GM20000 (cell line): Measurements from ENCODE around the gene MMD2.
A peak's percentile ranks its signal among the peaks of the same experiment; 100 is the strongest.

Source experiments
- DNase-seq: peaks from one replicate; pipeline ENCODE4 v3.0.0; 2012; ENCODE audit warnings: low spot score
- CTCF ChIP-seq: IDR thresholded peaks from 2 replicates; pipeline ENCODE4 v1.5.1; 2012; ENCODE audit warnings: mild to moderate bottlenecking, control low read depth; ENCODE audit errors: extremely low read depth, missing control alignments

The MMD2 gene

GRCh38 chr7:4951304-4951703 lies 7.7 kb downstream of the MMD2 start:
- peak; percentile 5 for DNase-seq
- no peak for TF ChIP-seq CTCF

- TF ChIP-seq CTCF: no peak
- no peak for DNase-seq
Observed at GRCh38 chr7:4948402-4948801, 10.6 kb downstream of the MMD2 start.

- no peak for TF ChIP-seq CTCF
- no peak for DNase-seq
Observed at GRCh38 chr7:4945949-4946348, 13.0 kb downstream of the MMD2 start.

- no peak for DNase-seq
- no peak for TF ChIP-seq CTCF
Observed at GRCh38 chr7:4944939-4945338, 14.0 kb downstream of the MMD2 start.

GRCh38 chr7:4943297-4943696 lies 15.7 kb downstream of the MMD2 start:
- TF ChIP-seq CTCF: no peak

GRCh38 chr7:4939971-4940728 lies 18.8 kb downstream of the MMD2 start:
- TF ChIP-seq CTCF: no peak
- no peak for DNase-seq

More at GRCh38 chr7:4943297-4943696, 15.7 kb downstream of the MMD2 start:
- DNase-seq: no peak

- DNase-seq: no peak
- TF ChIP-seq CTCF: no peak
Observed at GRCh38 chr7:4937411-4937810, 21.6 kb downstream of the MMD2 start.
